Measurements from ENCODE around the gene GLIS2. TPM values are rescaled to one million over a fixed set of nuclear protein-coding genes. Genes with fewer than 3 reads are reported as not detected.
A peak's percentile ranks its signal among the peaks of the same experiment; 100 is the strongest.

The GLIS2 gene
- total RNA-seq, 1 experiment from 2014 or later, result 23.0 TPM

DNA sequence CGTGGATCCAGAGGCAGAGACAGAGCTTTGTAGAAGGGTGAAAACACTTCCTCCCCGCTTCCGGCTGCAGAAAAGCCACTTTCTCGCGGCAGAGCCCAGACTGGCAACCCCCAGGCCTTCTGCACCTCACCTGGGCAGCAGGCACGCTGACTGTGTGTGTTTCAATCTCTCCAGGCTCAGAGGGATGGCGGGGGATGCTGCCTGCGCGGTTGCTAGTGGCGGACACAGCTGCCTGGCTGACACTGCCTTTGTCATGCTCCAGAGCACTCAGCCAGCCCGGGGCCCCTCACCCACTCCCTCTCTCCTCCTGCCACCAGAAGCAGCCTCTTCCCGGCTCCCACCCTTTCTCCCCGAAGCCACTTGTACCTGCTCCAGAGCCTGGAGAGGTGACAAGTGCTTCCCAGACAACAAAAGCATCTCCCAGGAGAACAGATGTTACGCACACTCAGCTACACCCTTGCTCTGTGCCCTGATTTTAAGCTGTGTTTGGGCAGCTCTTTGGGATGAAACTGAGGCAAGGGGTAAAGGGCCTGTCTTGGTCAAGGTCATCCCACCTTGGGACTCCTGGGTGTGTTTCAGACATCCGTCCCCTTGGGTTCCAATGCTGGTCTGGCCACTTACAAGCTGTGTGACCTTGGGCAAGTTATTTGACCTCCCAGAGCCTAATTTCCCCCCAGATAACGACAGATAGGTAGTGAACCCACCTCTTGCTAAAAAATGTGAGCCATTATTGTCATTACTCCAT, 9.2 kb upstream of the GLIS2 start (continued):
- TF ChIP-seq, protein P1, sequence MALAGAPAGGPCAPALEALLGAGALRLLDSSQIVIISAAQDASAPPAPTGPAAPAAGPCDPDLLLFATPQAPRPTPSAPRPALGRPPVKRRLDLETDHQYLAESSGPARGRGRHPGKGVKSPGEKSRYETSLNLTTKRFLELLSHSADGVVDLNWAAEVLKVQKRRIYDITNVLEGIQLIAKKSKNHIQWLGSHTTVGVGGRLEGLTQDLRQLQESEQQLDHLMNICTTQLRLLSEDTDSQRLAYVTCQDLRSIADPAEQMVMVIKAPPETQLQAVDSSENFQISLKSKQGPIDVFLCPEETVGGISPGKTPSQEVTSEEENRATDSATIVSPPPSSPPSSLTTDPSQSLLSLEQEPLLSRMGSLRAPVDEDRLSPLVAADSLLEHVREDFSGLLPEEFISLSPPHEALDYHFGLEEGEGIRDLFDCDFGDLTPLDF (CRISPR knock-in tag; IDR thresholded peaks at IDR 0.05), result no peak
- TF ChIP-seq, protein P2, sequence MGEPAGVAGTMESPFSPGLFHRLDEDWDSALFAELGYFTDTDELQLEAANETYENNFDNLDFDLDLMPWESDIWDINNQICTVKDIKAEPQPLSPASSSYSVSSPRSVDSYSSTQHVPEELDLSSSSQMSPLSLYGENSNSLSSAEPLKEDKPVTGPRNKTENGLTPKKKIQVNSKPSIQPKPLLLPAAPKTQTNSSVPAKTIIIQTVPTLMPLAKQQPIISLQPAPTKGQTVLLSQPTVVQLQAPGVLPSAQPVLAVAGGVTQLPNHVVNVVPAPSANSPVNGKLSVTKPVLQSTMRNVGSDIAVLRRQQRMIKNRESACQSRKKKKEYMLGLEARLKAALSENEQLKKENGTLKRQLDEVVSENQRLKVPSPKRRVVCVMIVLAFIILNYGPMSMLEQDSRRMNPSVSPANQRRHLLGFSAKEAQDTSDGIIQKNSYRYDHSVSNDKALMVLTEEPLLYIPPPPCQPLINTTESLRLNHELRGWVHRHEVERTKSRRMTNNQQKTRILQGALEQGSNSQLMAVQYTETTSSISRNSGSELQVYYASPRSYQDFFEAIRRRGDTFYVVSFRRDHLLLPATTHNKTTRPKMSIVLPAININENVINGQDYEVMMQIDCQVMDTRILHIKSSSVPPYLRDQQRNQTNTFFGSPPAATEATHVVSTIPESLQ (CRISPR knock-in tag; IDR thresholded peaks at IDR 0.05), result no peak
- TF ChIP-seq NR3C1 (CRISPR knock-in tag; conservative IDR thresholded peaks at IDR 0.05; ENCODE audit: low read depth) (no peak), ZNF423 (CRISPR knock-in tag; IDR thresholded peaks at IDR 0.05) (no peak)

DNA sequence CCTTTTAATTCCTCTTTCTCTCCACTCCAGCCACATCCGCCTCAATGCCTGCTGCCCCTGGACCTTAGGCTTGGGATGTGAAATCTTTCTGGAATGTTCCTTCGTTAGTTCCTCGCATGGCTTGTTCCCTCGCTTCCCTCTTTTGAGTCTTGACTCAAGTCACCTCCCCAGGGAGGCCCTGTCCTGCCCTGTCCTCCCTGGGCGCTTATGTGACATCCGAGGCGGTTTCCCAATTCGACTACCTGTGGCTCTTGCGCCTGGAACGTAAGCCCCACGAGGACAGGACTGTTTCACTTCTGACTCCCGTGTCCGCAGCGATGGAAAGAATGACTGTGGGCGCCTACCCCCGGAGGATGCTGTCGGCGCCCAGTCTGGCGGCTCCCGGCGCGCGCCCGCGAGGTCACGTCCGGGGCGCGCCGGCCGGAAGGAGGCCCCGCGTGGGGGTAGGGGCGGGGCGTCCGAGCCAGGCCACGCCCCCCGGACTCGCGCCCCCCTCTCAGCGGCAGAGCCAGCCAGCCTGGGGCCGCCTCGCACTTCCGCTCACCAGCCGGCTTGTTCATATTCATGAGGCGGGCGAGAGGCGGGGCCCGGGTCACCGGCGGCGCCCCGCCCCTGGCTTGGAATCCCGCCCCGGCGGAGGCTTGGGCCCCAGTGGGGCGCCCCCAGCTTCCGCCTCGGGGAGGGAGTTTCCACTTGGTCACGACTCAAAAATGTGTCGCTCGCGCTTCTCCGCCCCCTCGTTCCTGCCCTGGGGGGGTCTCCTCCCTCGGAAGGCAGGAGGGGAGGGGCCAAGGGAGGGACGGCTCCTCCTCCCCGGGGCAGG, 8.4 kb upstream of the GLIS2 start:
- peaks cover 39% of the 10 kb centered on the region for H3K4me1 Mint-ChIP-seq
- peak overlapping the region; percentile 97 for H3K27ac Mint-ChIP-seq
- no peaks in the 10 kb centered on the region for H3K9me3 Mint-ChIP-seq
- DNase-seq (ENCODE audit: low spot score), result peak; percentile 94
- CTCF ChIA-PET, result interaction anchor here (0.9 to 7.4 kb wide), 15 partner anchors 10 to 96 kb away, joined by 3 to 122 read pairs (median 8); partner anchors contain the start of genes GLIS2 and TFAP4
- POLR2A ChIA-PET, result interaction anchor here (1.3 to 2.5 kb wide), 6 partner anchors 11 to 66 kb away, joined by 3 to 15 read pairs (median 8); partner anchors contain the start of gene TFAP4
- no peaks in the 10 kb centered on the region; the same call in 1 of the 2 replicates for H3K27me3 Mint-ChIP-seq (ENCODE audit: low read depth)
- peak overlapping the region; percentile 96 for H3K4me3 Mint-ChIP-seq
- peaks cover 2% of the 10 kb centered on the region for H3K36me3 Mint-ChIP-seq
- TF ChIP-seq, protein P3, sequence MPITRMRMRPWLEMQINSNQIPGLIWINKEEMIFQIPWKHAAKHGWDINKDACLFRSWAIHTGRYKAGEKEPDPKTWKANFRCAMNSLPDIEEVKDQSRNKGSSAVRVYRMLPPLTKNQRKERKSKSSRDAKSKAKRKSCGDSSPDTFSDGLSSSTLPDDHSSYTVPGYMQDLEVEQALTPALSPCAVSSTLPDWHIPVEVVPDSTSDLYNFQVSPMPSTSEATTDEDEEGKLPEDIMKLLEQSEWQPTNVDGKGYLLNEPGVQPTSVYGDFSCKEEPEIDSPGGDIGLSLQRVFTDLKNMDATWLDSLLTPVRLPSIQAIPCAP (CRISPR knock-in tag; IDR thresholded peaks at IDR 0.05), result no peak
- TF ChIP-seq, protein P4, sequence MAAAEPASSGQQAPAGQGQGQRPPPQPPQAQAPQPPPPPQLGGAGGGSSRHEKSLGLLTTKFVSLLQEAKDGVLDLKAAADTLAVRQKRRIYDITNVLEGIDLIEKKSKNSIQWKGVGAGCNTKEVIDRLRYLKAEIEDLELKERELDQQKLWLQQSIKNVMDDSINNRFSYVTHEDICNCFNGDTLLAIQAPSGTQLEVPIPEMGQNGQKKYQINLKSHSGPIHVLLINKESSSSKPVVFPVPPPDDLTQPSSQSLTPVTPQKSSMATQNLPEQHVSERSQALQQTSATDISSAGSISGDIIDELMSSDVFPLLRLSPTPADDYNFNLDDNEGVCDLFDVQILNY (CRISPR knock-in tag; IDR thresholded peaks at IDR 0.05), result no peak
- TF ChIP-seq SP1 (CRISPR knock-in tag; conservative IDR thresholded peaks at IDR 0.05), result peak; percentile 84
- TF ChIP-seq TCF7 (CRISPR knock-in tag; IDR thresholded peaks at IDR 0.05; ENCODE audit: low read depth), result no peak
- 0 out of 2 replicates have a peak, but pooled peaks have one; percentile 9 for TF ChIP-seq TEAD1 (CRISPR knock-in tag; IDR thresholded peaks at IDR 0.05)
- peak; percentile 39; the same call in 1 of the 2 replicates for TF ChIP-seq ZNF423 (CRISPR knock-in tag; IDR thresholded peaks at IDR 0.05)
- peak; percentile 12; the same call in 1 of the 2 replicates for TF ChIP-seq ETV6 (CRISPR knock-in tag; IDR thresholded peaks at IDR 0.05)
- TF ChIP-seq, protein P5, sequence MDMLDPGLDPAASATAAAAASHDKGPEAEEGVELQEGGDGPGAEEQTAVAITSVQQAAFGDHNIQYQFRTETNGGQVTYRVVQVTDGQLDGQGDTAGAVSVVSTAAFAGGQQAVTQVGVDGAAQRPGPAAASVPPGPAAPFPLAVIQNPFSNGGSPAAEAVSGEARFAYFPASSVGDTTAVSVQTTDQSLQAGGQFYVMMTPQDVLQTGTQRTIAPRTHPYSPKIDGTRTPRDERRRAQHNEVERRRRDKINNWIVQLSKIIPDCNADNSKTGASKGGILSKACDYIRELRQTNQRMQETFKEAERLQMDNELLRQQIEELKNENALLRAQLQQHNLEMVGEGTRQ (CRISPR knock-in tag; IDR thresholded peaks at IDR 0.05), result peak; percentile 34; the same call in 1 of the 2 replicates
- TF ChIP-seq, protein P6, sequence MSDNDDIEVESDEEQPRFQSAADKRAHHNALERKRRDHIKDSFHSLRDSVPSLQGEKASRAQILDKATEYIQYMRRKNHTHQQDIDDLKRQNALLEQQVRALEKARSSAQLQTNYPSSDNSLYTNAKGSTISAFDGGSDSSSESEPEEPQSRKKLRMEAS (CRISPR knock-in tag; IDR thresholded peaks at IDR 0.05), result 0 out of 2 replicates have a peak, but pooled peaks have one; percentile 13
- no peak for TF ChIP-seq EMX1 (CRISPR knock-in tag; IDR thresholded peaks at IDR 0.05)
- no peak for TF ChIP-seq CREB1 (CRISPR knock-in tag; IDR thresholded peaks at IDR 0.05)
- TF ChIP-seq CBFB (CRISPR knock-in tag; IDR thresholded peaks at IDR 0.05; ENCODE audit: low read depth), result no peak
- TF ChIP-seq ZNF396 (CRISPR knock-in tag; IDR thresholded peaks at IDR 0.05; ENCODE audit: borderline replicate concordance), result no peak
- TF ChIP-seq, protein P7, sequence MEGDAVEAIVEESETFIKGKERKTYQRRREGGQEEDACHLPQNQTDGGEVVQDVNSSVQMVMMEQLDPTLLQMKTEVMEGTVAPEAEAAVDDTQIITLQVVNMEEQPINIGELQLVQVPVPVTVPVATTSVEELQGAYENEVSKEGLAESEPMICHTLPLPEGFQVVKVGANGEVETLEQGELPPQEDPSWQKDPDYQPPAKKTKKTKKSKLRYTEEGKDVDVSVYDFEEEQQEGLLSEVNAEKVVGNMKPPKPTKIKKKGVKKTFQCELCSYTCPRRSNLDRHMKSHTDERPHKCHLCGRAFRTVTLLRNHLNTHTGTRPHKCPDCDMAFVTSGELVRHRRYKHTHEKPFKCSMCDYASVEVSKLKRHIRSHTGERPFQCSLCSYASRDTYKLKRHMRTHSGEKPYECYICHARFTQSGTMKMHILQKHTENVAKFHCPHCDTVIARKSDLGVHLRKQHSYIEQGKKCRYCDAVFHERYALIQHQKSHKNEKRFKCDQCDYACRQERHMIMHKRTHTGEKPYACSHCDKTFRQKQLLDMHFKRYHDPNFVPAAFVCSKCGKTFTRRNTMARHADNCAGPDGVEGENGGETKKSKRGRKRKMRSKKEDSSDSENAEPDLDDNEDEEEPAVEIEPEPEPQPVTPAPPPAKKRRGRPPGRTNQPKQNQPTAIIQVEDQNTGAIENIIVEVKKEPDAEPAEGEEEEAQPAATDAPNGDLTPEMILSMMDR (IDR thresholded peaks at IDR 0.05), result no peak
- TF ChIP-seq FOXP1 (CRISPR knock-in tag; IDR thresholded peaks at IDR 0.05; ENCODE audit: borderline replicate concordance), result no peak
- TF ChIP-seq TEAD4 (CRISPR knock-in tag; IDR thresholded peaks at IDR 0.05), result no peak
- peak; percentile 78 for ATAC-seq
